Measurements from ENCODE around the gene CKMT2. TPM values are rescaled to one million over a fixed set of nuclear protein-coding genes. Genes with fewer than 3 reads are reported as not detected.

CKMT2 gene
- total and polyA plus RNA-seq, 2 experiments from 2014 or later = 5.0 to 7.8 TPM

DNA sequence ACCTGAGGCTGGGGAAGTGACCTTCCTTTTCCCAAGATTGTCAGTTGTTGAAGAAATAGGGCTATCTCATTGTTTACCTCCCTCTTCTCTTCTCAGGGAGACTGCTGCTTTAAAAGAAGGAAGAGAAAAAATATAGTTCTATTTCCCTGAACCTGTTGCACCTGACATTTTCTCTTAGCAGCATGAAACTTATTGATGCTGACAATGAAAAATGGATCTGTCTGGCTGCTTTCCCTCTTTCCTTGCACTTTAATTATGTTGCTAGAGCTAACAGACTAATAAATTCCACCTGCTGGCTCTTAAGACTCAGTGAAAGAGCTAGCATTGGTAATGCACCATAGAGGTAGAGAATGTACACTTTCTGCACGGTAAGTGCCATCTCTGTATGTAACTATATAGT, 6.2 kb upstream of the CKMT2 start:
- Histone ChIP-seq H3K27me3 (no peaks in the 10 kb centered on the region), H3K4me3 (no peak overlapping the region), H2AFZ (no peak overlapping the region), H3K9me3 (ENCODE audit: low read depth) (no peaks in the 10 kb centered on the region), H3K27ac (no peak overlapping the region), H3K4me2 (no peak overlapping the region), H3K4me1 (ENCODE audit: insufficient read depth) (no peaks in the 10 kb centered on the region), H3K79me2 (no peaks in the 10 kb centered on the region), H3K9me2 (replicated peaks; ENCODE audit: insufficient read depth) (no peaks in the 10 kb centered on the region), H3K36me3 (replicated peaks; ENCODE audit: insufficient read depth, low read depth) (no peaks in the 10 kb centered on the region), H4K20me1 (ENCODE audit: insufficient read depth, poor library complexity, severe bottlenecking) (no peaks in the 10 kb centered on the region)
- TF ChIP-seq CTCF (IDR thresholded peaks at IDR 0.05; ENCODE audit: poor library complexity) (no peak), EZH2phosphoT487 (IDR thresholded peaks at IDR 0.05; ENCODE audit: low read depth, severe bottlenecking, unreplicated experiment) (no peak), EZH2 (IDR thresholded peaks at IDR 0.05; ENCODE audit: borderline replicate concordance) (no peak)
- no peak for DNase-seq (ENCODE audit: low spot score)
- WGBS (ENCODE audit: low lambda C conversion rate, missing lambda C conversion rate) = 85% methylated on average over 1 of the region's 1 CpG

DNA sequence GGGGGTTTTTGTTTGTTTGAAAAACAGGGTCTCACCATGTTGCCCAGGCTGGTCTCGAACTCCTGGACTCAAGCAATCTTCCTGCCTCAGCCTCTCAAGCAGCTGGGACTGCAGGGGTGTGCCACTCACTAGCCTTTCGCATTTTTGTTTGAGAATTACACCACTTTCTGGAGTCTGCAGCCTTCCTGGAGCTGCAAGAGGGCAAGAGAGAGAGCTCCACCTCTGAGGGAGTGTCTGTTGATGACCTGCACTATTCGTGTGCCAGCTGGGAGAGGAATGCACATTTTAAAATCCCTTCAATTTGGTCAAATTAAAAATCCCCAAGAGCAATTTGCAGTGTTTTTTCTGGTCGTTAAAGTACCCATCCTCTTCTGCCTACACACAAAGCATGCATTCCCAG, 5.0 kb upstream of the CKMT2 start:
- H3K79me2 ChIP-seq = no peaks in the 10 kb centered on the region
- H2AFZ ChIP-seq = no peak overlapping the region
- no peak overlapping the region for H3K4me2 ChIP-seq
- no peak for DNase-seq (ENCODE audit: low spot score)
- no peak overlapping the region for H3K27ac ChIP-seq
- 71% methylated on average over 4 of the region's 4 CpGs for WGBS (ENCODE audit: low lambda C conversion rate, missing lambda C conversion rate)
- no peaks in the 10 kb centered on the region for H3K36me3 ChIP-seq (replicated peaks; ENCODE audit: insufficient read depth, low read depth)
- H3K9me2 ChIP-seq (replicated peaks; ENCODE audit: insufficient read depth) = no peaks in the 10 kb centered on the region
- H3K4me1 ChIP-seq (ENCODE audit: insufficient read depth) = no peaks in the 10 kb centered on the region
- H3K4me3 ChIP-seq = no peak overlapping the region
- H4K20me1 ChIP-seq (ENCODE audit: insufficient read depth, poor library complexity, severe bottlenecking) = no peaks in the 10 kb centered on the region
- H3K9me3 ChIP-seq (ENCODE audit: low read depth) = no peaks in the 10 kb centered on the region
- TF ChIP-seq EZH2 (IDR thresholded peaks at IDR 0.05; ENCODE audit: borderline replicate concordance) (no peak), EZH2phosphoT487 (IDR thresholded peaks at IDR 0.05; ENCODE audit: low read depth, severe bottlenecking, unreplicated experiment) (no peak), CTCF (IDR thresholded peaks at IDR 0.05; ENCODE audit: poor library complexity) (no peak)
- H3K27me3 ChIP-seq = no peaks in the 10 kb centered on the region

- Histone ChIP-seq H4K20me1 (ENCODE audit: insufficient read depth, poor library complexity, severe bottlenecking) (no peaks in the 10 kb centered on the region), H3K27ac (no peak overlapping the region), H3K4me2 (no peak overlapping the region), H2AFZ (no peak overlapping the region), H3K9me2 (replicated peaks; ENCODE audit: insufficient read depth) (no peaks in the 10 kb centered on the region), H3K9me3 (ENCODE audit: low read depth) (no peaks in the 10 kb centered on the region), H3K27me3 (no peaks in the 10 kb centered on the region), H3K4me1 (ENCODE audit: insufficient read depth) (no peaks in the 10 kb centered on the region), H3K4me3 (no peak overlapping the region), H3K36me3 (replicated peaks; ENCODE audit: insufficient read depth, low read depth) (no peaks in the 10 kb centered on the region), H3K79me2 (no peaks in the 10 kb centered on the region)
- TF ChIP-seq EZH2 (IDR thresholded peaks at IDR 0.05; ENCODE audit: borderline replicate concordance) (no peak), EZH2phosphoT487 (IDR thresholded peaks at IDR 0.05; ENCODE audit: low read depth, severe bottlenecking, unreplicated experiment) (no peak), CTCF (IDR thresholded peaks at IDR 0.05; ENCODE audit: poor library complexity) (no peak)
- DNase-seq (ENCODE audit: low spot score) = no peak
- 83% methylated on average over 8 of the region's 8 CpGs for WGBS (ENCODE audit: low lambda C conversion rate, missing lambda C conversion rate)
These were observed 2.7 kb upstream of the CKMT2 start for GRCh38 chr5:81230416-81230815.

Measured in hepatocyte (in vitro differentiated cells).